ENCODE measurements around the gene MUSTN1.

- TF ChIP-seq CTCF (IDR thresholded peaks at IDR 0.05; ENCODE audit: low read length) (no peak), EZH2 (optimal IDR thresholded peaks at IDR 0.05; ENCODE audit: low read depth, low read length) (no peak), EZH2phosphoT487 (IDR thresholded peaks at IDR 0.05; ENCODE audit: low read length) (no peak)
Observed at GRCh38 chr3:52881871-52882270, 47.1 kb upstream of the MUSTN1 start.
